T-helper 9 cell (primary cell): ENCODE results near the gene CCT2.

Experiments used
- DNase-seq: peaks from one replicate; pipeline ENCODE4 v3.0.0-alpha.2; 2020

CCT2 gene

GRCh38 chr12:69645031-69645430, 59.8 kb downstream of the CCT2 start:
- DNase-seq, result no peak

GRCh38 chr12:69647178-69647577, 61.9 kb downstream of the CCT2 start:
- DNase-seq, result no peak

- DNase-seq, result no peak
Measured at GRCh38 chr12:69648476-69648875, 63.2 kb downstream of the CCT2 start.

GRCh38 chr12:69649529-69649928, 64.3 kb downstream of the CCT2 start:
- no peak for DNase-seq
